HG02840 (cell line): Measurements from ENCODE around the gene ZDHHC14.
"Not testable (repeated sequence)": the region's sequence is repeated elsewhere in the genome, so short reads cannot be mapped to it uniquely, and the experiment has no call there.

Source experiments
- ATAC-seq: cut with Tn5 transposase; IDR thresholded peaks from one replicate; pipeline ENCODE4 v1.9.1; 2021; ENCODE audit warnings: mild to moderate bottlenecking, moderate library complexity, moderate number of reproducible peaks; ENCODE audit not compliant: unreplicated experiment, low FRiP score

The ZDHHC14 gene

DNA sequence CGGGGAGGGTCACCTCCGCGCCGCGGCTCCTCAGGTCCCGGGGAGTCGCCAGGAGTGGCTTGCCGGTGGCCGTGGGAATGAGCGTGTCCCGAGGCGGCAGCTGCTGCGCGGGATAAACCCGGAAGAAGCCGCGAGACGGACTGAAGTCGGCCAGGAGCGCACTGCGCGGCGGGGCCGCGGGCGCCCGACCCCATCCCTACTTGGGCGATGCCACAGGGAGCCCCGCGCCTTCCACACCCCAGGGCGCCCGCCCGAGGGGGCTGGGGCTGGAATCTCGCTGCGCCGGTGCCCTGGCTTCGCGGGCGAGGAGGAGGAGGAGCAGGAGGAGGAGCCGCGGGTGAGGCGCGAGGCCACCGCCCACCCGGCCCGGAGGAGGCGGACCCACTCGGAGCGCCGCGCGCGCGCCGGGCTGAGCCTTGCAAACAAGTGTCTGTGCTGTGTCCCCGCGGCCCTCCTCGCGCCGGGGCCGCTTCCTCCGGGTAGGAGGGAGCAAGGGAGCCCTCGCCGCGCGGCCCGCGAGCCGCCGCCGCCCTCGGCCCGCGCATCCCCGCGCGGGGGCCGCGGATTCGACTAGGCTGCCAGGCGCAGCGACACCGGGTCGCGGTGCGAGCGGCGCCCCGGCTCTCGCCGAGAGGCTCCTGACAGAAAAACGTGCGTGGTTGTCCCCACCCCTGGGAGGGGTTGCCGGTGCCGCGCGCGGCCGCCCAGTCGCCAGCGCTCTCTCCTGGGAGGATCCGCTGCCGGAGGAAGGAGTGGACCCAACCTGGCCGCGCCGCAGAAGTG is at the start of gene ZDHHC14:
Gene ZDHHC14 (plus strand): TSS at position 412 of the 783 bp plus-strand sequence.
- peak; percentile 71 for ATAC-seq

DNA sequence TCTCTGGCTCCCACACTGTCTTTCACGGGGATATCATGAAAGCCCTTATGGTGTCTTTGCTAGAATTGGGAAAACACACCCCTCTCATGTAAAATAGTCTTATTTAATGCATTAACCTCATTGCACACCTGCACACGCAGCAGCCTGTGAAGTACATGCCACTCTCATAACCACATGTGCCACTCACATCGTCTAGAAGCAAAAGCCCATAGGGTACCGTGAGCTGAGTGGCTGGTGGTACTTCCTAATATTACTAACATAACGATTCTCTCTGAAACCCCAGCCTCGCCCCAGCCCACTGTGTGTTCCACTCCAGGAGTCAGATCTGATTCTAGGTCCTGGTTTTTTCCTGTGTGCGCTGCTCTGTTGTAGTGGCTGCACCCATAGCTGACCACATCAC is 48.2 kb upstream of the ZDHHC14 start:
- ATAC-seq, result no peak

DNA sequence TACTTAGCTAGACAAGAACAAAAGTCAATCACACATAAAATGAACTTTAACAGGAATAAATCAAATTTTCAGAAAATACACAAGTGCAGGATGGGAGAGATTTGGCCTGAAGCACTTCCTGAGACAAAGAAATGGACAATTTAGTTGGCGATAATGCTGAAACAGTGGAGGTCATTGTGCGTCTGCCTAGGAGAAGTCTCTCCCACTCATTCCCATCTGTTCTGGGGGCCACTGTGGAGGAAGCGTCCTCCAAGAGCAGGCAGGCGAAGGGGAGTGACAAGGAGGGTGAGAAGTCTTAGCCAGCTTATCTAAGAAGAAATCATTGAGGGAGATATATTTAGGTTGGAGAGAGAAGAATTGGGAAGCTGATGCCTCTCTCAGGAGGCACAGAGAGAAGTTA is 47.5 kb upstream of the ZDHHC14 start:
- no peak for ATAC-seq

DNA sequence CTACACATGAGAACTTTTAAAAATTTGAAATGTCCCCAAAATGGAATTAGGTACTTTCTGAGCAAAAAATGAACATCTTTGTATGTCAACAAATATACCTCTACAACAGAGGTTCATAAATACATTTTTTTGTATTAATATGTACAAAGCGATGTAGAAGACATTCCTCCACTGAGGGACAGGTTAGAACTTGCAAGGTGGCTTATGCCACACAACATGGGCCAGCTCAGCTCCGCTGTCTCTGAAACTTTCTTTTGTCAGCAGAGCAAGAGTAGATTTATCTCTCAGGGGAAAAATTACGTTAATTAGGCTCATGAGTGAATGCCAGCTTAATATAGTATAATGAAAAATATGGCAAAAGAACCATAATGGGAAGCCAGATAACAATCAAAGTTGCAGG is 47.0 kb upstream of the ZDHHC14 start:
- no peak for ATAC-seq

DNA sequence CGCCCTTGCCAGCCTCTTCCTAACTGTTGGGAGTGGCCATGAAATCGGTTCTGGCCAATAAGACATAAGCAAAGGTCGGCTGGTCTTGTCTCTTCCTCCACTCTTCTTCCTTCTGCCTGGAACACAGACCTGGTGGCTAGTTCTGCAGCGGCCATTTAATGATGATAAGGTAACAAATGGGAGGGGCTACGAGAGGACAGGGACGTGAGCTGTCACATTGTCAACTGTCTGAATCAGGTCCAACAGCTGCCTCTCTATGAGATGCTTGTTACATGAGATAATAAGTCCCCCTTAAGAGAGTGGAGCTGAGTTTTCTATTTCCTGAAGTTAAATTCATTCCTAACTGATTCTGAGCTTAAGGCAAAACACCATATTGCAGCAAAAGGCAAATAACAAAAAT is 45.2 kb upstream of the ZDHHC14 start:
- ATAC-seq, result no peak

DNA sequence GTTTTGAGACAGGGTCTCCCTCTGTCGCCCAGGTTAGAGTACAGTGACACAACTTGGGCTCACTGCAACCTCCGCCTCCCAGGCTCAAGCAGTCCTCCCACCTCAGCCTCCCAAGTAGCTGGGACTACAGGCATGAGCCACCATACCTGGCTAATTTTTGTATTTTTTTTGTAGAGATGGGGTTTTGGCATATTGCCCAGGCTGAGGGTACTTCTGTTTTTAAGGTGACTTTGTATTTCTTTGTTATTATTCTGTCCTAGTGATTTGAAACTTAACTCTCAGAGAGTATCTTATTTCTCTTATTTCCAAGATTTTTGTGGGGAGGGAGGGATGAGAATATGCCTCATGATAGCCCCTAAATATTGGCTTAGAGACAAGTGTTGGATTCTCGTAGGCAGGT is 43.7 kb upstream of the ZDHHC14 start:
- not testable (repeated sequence) for ATAC-seq

DNA sequence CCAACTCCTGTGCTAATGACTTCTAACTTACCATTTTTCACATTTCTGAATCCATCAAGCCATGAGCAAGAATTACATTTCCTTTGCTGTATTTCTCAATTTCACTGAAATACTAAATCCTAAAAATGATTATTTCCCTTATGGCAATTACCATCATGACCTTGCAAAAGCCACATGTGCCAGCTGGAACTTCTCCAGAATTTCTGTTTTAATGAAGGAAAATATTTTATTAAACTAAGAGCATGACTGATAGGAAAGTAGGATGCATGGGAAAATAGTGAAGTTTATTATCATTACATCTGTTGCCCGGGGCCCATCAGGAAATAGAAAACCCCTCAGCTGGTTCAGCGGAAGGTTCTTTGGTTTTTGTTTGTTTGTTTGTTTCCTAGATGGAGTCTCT is 43.2 kb upstream of the ZDHHC14 start:
- ATAC-seq, result no peak

DNA sequence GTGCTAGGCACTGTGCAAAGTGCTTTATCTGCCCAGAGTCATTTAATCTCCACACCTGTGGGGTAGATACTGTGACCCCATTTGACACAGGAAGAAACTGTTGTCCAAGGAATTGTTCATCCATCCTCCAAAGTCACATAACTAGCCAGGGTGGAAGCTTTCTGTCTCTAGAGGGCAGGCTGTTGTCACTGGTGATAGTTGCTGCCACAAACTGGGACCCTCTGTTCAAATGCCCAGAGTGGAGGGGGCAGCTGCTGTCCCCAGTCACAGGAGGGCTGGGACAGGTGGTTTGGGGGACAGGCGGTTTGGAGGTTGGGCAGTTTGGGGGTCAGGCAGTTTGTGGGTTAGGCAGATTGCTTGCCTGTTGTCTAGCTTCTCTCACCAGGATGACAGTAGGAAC is 41.6 kb upstream of the ZDHHC14 start:
- no peak for ATAC-seq

DNA sequence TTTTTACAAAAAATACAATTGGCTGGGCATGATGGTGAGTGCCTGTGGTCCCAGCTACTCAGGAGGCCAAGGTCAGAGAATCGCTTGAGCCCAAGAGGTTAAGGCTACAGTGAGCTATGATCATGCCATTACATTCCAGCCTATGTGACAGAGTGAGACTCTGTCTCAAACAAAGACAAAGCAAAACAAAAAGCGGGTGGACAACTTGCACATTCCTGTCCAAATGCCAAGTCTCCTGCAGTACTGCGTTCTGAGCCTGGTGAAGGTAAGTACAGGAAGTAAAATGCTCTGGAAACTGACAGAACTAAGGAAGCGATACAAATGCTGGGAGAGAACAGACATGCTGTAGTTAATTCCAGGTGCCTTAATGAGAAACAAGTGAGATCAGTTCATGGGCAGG is 37.3 kb upstream of the ZDHHC14 start:
- no peak for ATAC-seq

DNA sequence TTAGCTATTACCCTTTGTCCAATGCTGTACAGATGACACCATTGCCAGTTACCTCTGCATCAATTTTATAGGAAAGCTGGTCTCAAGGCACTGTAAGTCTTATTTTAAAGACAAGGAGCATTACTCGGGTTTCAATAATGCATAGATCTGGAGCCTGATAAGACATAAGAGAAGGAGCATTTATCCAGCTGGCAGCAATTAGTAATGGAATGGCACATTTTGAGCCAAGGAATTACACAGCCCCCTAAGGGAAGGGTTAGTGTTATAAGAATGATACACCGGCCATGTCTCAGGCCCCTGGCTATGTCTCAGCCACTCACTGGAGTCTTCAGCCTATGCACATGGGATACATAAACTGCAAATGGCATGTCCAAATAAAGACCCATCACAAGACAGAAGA is 34.6 kb upstream of the ZDHHC14 start:
- no peak for ATAC-seq

DNA sequence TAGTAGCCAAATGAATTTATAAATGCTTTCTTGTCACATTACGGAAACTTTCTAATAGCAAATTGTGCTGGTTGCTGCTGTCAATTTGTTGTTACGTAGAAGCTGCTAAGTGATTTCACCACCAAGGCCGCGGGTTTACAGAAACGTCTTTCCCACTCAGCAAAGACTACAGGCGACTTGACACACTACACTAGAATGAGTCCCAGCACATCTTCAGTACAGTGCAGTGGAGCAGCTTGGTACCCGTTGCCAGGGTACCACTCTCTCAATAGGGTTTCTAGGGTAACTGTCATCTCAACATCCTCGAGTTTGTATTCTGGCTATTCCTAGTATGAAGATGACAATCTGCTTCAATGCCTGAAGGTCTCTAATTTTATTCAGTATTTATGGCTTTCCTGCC is 22.7 kb upstream of the ZDHHC14 start:
- ATAC-seq, result no peak

DNA sequence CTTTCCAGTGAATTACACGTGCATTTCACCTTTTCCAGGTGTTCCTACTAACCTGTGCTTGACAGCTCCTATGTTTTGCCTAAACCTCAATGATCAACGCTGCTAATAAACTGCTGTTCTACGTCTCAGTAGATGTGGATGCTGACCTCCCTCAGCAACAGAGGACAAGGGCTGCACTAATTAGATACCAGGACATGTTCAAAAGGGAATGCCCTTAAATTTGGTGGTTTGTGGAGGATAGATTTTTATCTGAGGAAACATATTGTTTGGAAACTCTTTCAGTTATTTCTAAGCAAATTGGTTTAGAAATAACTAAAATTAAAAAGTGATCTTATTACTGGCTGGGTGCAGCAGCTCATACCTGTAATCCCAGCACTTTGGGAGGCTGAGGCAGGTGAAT is 19.1 kb upstream of the ZDHHC14 start:
- ATAC-seq, result no peak

DNA sequence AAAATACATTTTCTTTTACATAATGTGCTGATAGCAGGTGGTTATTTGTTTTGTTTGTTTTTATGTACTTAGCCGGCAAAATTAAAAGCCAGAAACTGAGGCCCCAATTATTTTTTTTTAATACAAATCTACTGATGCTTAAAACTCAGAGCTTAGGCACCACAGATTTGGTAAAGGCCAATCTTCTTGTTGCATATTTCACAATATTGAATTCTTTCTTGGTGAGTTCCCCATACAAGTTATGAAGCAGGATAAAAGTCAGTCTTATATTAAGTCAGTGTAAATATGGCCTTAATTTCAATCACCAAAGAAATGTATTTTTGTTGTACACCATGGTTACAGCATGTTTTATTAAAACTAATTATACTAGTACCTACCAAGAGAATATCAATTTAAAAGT is 16.3 kb upstream of the ZDHHC14 start:
- ATAC-seq, result no peak

DNA sequence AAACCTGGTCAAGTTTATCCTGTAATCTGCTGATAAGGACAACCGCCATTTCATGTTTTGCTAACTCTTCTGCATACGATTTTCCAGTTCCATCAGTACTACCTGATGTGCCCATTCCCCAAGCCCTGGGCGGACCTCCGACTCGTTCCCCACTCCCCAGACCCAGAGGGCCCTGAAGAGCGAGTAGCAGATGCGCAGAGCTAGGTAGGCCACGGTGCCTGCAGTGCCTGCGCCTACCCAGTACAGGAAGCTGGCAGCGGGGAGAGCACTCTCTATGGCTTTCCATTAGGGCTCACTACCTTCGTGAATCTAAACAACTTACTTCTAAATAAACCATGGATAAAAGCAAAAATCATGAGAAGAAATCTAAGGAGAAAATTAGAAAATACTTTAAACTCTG is 14.3 kb upstream of the ZDHHC14 start:
- ATAC-seq, result no peak

DNA sequence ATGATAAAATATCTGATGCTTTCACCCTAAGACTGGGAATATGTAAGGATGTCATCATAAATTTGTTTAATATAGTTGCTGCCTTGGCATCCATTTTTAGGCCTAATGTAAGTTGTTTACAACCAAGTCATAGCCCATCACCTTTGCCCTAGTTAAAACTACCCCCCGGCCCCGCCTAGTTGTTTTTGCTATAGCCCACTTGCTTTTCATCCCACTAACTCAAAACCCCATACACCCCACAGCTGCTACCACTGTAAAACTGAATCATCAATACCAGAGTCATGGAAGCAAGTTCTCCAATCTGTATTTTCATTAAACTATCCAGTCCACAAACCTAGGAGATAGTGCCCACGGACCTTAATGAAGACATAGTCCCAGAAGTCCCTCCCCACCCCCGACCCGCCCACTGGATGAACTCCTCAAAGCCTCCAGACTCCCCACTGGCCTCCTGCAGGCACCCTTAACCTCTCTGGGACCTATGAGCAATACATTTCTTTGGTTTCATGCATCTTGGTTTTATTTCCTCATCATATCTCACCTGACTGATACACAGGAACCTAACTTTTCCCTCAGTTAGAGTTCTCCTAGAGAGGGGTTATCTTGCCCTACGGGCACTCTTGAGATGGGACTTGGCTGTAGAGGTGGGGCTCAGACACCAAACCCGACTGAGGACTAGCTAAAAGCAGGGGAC is 12.5 kb upstream of the ZDHHC14 start:
- ATAC-seq, result no peak

DNA sequence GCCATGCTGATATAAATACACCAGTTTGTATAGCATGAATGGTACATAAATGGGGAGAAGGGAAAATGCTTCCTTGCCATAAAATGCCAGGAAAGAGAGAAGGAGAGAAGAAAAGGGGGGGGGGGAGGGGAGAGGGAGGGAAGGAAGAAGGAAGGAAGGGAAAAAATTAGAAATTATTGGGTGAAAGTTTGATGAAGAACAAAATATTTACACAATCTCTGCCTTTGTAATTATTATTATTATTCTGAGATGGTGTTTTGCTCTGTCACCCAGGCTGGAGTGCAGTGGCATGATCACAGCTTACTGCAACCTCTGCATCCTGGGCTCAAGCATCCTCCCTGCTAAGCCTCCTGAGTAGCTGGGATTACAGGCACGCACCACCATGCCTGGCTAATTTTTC is 10.2 kb upstream of the ZDHHC14 start:
- ATAC-seq, result no peak

DNA sequence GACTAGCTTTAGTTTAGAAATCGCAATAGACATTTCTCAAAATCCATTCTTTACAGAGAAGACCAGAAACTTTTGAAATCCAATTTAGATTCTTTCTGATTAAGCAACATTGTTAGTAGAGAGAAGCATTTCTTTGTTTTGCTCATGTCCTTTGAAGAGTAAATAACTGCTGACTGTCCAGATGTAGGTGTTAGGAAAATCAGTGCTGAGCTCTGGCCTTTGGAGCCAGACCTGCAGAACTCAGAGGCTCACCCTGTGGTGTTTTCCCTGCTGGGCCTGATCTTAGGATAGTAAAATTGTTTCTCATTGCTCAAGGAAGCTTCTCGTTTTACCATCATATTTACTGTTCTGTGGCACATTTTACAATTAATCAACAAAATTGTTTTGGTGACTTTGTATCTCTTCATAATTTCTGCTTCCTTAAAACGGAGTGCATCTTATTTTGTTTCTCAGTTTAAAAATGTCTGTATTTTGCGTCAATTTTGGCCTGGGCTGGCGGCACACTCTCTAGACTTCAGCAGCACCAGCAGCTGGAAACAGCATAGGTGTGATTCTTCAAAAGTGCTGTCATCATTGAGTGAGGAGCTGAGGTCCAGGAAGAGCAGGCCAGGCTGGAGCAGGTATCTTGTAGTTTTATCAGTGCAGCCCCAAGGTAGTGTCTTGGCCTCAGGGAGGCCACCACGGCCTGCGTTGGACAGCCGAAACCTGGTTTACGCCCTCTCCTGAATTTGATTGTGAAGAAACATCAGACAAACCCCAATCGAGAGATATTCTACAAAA is 8.3 kb upstream of the ZDHHC14 start:
- no peak for ATAC-seq

DNA sequence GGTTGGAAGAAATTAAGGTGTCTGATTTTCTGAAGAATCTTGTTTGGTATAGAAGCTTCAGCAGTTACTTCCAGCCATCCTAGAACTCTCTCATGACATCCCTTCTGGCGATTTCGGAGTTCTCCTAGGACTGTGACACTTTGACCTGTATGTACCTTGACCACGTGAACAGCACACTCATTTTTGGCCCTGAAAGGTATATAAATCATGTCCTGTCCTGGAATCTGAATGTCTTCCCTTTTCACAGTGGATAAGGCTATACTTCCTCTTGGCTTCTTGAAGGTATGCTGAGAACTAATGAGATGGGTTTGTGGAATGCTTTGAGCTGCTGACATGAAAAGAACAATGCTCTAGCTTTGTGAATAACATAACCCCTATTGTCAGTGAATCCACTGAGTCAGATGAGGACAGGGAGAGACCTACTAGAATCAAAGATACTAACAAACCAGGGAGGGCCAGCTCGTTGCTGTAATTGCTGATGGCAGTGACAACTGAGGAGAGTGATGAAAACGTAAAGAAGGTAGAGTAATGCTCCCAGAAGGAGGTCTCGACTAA is 6.0 kb upstream of the ZDHHC14 start:
- ATAC-seq, result no peak

DNA sequence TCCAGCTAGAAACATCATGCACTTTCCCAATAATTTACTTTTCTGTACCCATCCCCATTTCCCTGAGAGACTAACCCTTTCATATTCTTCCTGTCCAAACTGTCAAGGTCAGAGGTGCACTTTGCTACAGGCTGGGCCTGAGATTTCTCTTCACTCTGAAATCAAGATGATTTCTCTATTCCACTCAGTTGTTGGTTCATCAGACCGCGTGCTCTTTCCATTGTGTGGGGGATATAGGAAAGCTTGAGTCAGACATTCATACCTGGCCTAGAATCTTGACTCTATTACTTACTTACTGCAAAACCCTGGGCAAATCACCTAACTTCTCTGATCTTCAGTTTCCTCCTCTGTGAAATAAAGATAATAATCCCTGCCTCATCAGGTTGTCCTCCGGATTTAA is 4.7 kb upstream of the ZDHHC14 start:
- no peak for ATAC-seq

DNA sequence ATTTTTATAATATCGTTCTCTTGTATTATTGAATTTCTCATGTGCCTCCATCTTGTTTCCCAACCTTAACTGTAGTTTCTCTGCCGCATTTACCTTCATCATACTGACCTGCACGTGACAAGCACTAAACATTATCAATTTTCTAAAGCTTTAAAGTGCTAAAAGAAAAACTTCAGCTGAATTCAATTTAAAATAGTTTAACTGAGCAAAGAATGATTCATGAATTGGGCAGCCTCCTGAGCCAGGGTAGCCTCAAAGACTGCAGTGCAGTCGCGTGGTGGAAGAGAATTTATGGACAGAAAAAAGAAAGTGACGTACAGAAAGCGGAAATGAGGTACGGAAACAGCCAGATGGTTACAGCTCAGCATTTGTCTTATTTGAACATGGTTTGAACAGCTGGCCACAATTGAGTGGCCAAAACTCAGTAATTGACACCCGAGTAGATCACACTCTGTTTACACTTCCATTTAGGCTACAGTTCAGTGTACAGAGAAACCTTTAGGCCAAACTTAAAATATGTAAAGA is 4.2 kb upstream of the ZDHHC14 start:
- no peak for ATAC-seq
